Right lobe of liver (tissue), 4 donors: ENCODE measurements around the gene BIVM.

Experiments used
- CTCF ChIP-seq, 4 donors: fragments of 200-600 bp in 3 of 4; fragments of 450-650 bp in 1 of 4; IDR thresholded peaks; one replicate each; pipeline versions ENCODE4 v1.5.1 to v1.8.0; 2016 to 2022; ENCODE audit warnings: antibody characterized with exemption in 4 of 4, mild to moderate bottlenecking in 2 of 4
- POLR2A ChIP-seq: fragments of 450-650 bp; IDR thresholded peaks from one replicate; pipeline ENCODE4 v1.6.1; 2017; ENCODE audit warnings: antibody characterized with exemption, mild to moderate bottlenecking
- donor health status: DM: no; HTN: no; CAD: no.
- donor health status: DM: no; HTN: no; CAD: no.
- donor health status: DM: no; HTN: yes; CAD: no.

GRCh38 chr13:102839462-102839861 is 40.5 kb downstream of the BIVM start:
- TF ChIP-seq CTCF (IDR thresholded peaks at IDR 0.05) (no peak), POLR2A (no peak)
